Activated CD4-positive, alpha-beta T cell treated with anti-CD3 and anti-CD28 coated beads for 48 hours (primary cell): ENCODE data around the gene KLHL35.

ENCODE experiments used
- DNase-seq: peaks from one replicate; pipeline ENCODE4 v3.0.0-alpha.2; 2020

Gene KLHL35

GRCh38 chr11:75468534-75469340 lies 35.7 kb upstream of the KLHL35 start:
- DNase-seq = no peak

- DNase-seq = no peak
These were observed 34.9 kb upstream of the KLHL35 start for GRCh38 chr11:75467881-75468280.

GRCh38 chr11:75467311-75467710 lies 34.3 kb upstream of the KLHL35 start:
- no peak for DNase-seq

DNA sequence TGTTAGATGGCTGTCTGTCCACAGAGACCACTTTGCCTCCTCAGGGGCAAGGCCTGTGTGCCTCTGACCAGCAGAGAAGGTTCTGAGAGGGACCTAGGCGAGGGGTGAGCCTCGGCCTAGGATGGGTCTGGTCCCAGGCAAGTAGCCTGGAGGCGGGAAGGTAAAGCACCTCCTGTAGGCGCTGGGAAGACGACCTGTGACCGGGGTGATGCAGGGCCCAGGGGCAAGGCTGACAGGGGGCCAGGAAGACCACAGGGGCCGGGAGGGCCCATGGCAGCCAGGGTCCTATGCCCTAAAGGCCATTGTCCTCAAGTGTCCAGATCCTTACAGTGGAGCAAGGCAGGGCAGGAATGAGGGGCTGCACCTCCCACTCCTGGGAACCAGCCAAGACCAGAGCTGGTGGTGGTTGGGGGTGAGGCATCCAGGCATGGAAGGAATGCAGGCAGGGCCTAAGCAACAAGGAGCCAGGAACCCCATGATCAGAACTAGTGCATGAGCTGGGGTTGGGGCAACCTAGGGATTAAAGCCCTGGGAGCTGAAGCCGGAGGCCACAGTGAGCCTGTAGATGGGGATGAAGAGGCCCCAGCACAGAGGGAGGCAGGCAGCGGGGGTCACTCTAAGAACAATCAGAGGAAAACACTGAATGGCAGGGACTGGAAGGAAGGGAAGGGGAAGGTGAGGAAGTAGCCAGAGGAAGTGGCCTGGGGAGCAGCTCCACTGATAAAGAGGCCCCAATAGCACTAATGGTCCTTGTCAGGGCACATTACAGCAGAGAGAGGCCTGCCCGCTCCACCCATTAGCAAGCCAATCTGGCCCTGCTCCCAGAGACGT lies 32.9 kb upstream of the KLHL35 start:
- no peak for DNase-seq

DNA sequence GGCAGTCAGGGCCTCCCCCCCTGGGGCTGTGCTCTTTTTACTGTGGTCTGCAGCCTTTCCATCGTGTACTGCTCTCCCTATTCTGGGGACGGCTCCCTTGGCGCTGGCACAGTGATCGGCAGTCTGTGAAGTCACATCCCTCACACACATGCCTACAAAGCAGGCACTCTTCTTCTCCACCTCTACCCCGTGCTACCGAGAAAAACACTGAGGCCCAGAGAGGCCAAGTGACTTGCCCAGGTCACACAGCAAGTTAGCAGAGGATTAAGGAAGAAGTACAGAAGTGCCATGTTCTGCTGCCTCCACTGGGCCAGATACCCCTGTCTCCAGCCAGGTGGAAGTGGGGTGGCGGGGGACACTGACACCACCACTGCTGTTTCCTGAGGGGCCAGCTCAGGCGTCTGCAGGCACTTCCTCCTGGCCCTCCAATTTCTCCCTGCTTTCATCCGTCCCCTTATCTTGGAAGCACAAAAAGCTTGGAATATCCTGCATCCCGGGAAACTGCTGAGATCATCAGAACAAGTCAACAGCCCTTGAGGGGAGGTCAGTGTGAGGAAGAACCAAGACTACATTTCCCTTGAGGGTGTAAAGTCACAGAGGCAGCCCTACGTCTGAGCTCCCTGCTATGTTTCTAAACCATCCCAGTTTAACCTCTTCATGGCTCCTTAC lies 30.2 kb upstream of the KLHL35 start:
- no peak for DNase-seq

GRCh38 chr11:75462117-75462653 lies 29.2 kb upstream of the KLHL35 start:
- no peak for DNase-seq

- no peak for DNase-seq
These were observed 28.1 kb upstream of the KLHL35 start for GRCh38 chr11:75461151-75461550.

GRCh38 chr11:75456596-75457183 lies 23.7 kb upstream of the KLHL35 start:
- DNase-seq = no peak

- no peak for DNase-seq
These were observed 22.0 kb upstream of the KLHL35 start for GRCh38 chr11:75454987-75455386.

GRCh38 chr11:75453916-75454655 lies 21.1 kb upstream of the KLHL35 start:
- DNase-seq = no peak

GRCh38 chr11:75450826-75451821 lies 18.1 kb upstream of the KLHL35 start:
- DNase-seq = peak; percentile 64

GRCh38 chr11:75450236-75450635 lies 17.2 kb upstream of the KLHL35 start:
- DNase-seq = no peak

DNA sequence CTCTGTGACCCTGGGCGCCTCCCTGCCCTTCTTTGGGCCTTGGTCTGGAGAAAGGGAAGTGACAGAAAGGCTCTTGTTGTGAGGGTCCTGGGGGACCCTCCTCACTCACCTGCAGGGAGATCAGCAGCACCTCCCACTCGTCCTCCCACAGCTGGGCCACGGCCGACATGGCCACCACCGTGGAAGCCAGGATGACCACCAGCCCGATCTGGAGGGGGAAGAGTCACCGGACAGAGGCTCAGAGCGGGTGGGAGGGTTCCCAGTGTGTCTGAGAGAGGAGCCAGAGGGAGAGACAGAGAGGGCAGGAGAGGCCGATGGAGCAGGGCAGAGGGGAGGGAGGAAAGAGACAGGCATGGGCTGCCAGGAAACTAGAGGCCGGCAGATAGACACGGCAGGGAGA lies 16.8 kb upstream of the KLHL35 start:
- DNase-seq = no peak

GRCh38 chr11:75449271-75449670 lies 16.3 kb upstream of the KLHL35 start:
- DNase-seq = no peak

DNA sequence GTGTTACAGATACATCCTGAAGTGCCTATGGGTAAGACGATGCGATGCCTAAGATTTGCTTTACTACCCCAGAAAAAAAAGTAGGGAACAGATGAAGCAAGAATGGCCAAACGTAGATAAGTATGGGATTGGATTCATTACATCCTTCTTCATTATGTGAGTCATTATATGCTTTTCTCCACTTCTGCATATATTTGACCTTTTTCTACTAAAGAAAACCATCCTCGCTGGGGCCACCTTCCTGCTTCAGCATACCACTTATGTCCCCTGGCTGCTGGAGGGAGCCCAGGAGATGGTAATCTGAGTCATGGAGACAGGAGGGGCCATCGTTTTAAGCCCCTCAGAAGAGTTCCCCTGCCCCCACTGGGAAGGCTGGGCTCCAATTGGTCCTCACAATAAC lies 14.4 kb upstream of the KLHL35 start:
- DNase-seq = no peak

GRCh38 chr11:75445315-75445953 lies 12.4 kb upstream of the KLHL35 start:
- peak; percentile 79 for DNase-seq

DNA sequence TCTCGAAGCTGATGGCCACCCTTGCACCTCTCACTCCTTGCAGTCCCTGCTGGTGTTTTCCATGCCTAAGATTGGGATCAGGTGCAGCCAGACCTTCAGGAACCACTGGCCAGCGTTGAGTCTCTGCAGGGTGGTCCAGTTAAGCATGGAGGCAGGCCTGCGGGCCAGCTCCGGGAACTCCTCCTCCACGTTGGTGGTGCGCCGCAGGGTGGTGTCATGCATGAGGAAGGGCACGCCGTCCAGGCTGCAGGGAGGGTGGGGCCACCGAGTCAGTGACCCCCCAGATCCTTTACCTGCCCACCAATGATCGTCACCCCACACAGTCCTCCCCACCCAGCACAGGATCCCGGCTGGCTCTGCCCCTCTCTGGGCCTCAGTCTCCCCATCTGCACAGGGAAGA lies 10.0 kb upstream of the KLHL35 start:
- no peak for DNase-seq

DNA sequence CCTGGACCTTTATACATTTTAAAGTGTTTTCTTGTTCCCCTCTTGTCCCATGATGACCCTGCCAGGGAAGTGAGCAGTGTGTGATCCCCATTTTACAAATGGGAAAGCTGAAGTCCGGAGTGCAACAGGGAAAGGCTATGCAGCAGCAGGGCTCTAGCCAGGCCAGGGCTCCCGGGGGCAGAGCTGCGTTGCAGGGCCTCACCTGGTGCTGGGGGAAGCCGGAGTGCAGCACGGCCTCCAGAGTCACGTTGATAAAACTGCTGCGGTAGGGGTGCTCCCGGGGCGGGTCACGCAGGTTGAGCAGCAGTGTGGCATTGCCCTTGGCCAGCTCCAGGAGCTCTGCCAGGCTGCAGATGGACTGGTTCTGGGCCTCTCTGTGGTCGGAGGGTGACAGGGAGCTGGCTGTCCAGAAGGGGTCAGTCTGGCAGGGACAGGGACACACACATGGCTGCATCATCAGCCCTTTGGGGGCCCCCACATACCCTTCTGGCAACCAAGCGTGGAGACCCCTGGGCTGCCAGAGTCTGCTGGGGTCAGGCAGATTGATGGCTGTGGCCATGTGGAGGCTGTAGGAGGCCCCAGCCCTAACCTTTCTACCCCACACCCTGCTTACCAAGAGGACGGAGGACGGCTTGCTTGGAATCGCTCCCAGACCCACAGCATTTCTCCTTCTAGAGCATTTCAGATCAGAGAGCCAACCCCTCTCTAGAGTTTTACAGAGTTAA lies 9.3 kb upstream of the KLHL35 start:
- no peak for DNase-seq

GRCh38 chr11:75441804-75442132 lies 8.8 kb upstream of the KLHL35 start:
- DNase-seq = no peak
